Smooth muscle cell (in vitro differentiated cells): ENCODE results near the gene MFNG. TPM values are rescaled to one million over a fixed set of nuclear protein-coding genes. Genes with fewer than 3 reads are reported as not detected.

Experiments
- DNase-seq: peaks from one replicate; lab custom pipeline; 2025; ENCODE audit not compliant: unreplicated experiment; lab: John Stamatoyannopoulos, UW
- H2AFZ ChIP-seq: fragments of 200-600 bp; sonication (generic); 2 replicates; pipeline ENCODE4 v1.6.0; 2016; ENCODE audit warnings: antibody characterized with exemption, low read depth, mild to moderate bottlenecking
- H3F3A ChIP-seq: fragments of 200-600 bp; sonication (generic); 2 replicates; pipeline ENCODE4 v1.6.0; 2017; ENCODE audit warnings: antibody characterized with exemption, low read depth
- H3K27ac ChIP-seq: fragments of 200-600 bp; sonication (generic); 2 replicates; pipeline ENCODE4 v1.5.1; 2016; ENCODE audit warnings: low read depth, mild to moderate bottlenecking
- H3K27me3 ChIP-seq: fragments of 200-600 bp; sonication (generic); 2 replicates; pipeline ENCODE4 v1.6.1; 2016; ENCODE audit warnings: low read depth, mild to moderate bottlenecking
- H3K36me3 ChIP-seq: fragments of 200-600 bp; sonication (generic); 2 replicates; pipeline ENCODE4 v1.5.1; 2016; ENCODE audit warnings: low read depth
- H3K4me1 ChIP-seq: fragments of 200-600 bp; sonication (generic); 2 replicates; pipeline ENCODE4 v1.5.1; 2016; ENCODE audit warnings: low read depth
- H3K4me2 ChIP-seq: fragments of 200-600 bp; sonication (generic); 2 replicates; pipeline ENCODE4 v1.6.0; 2016; ENCODE audit warnings: mild to moderate bottlenecking
- H3K4me3 ChIP-seq: fragments of 200-600 bp; sonication (generic); 2 replicates; pipeline ENCODE4 v1.5.1; 2016; ENCODE audit warnings: mild to moderate bottlenecking
- H3K79me2 ChIP-seq: fragments of 200-600 bp; sonication (generic); 2 replicates; pipeline ENCODE4 v1.6.0; 2016; ENCODE audit warnings: low read depth, mild to moderate bottlenecking
- H3K9ac ChIP-seq: fragments of 200-600 bp; sonication (generic); 2 replicates; pipeline ENCODE4 v1.6.0; 2016; ENCODE audit warnings: low read depth
- H3K9me3 ChIP-seq: fragments of 200-600 bp; sonication (generic); replicated peaks from 2 replicates; pipeline ENCODE4 v1.5.1; 2016; ENCODE audit warnings: low read depth
- H4K20me1 ChIP-seq: fragments of 200-600 bp; sonication (generic); 2 replicates; pipeline ENCODE4 v1.6.0; 2016; ENCODE audit warnings: low read depth
- WGBS: methylation state at CpG from one replicate; pipeline ENCODE4 v1.1.7; 2016; ENCODE audit warnings: low lambda C conversion rate; 5-methylcytosine and 5-hydroxymethylcytosine counted together
- polyA plus RNA-seq: library from polyadenylated mRNA; unstranded; fragments of >200 nt; fragmentation: Nextera tagmentation; extraction: Ambion mirVana; gene quantifications from 2 replicates; pipeline ENCODE4 v1.2.1, GENCODE V29; 2016
- total RNA-seq: library from RNA; depleted of rRNA; stranded (reverse); fragments of >200 nt; gene quantifications from 2 replicates; pipeline ENCODE4 v1.2.3, GENCODE V29; 2014
- TF ChIP-seq, protein P1 (sequence below): fragments of 200-600 bp; sonication (generic); IDR thresholded peaks from 2 replicates; pipeline ENCODE4 v1.5.1; 2017; ENCODE audit warnings: borderline replicate concordance, mild to moderate bottlenecking, antibody characterized with exemption; ENCODE audit not compliant: insufficient read depth, poor library complexity, severe bottlenecking

MFNG gene
- total and polyA plus RNA-seq, 2 experiments from 2014 or later, result 0.40 TPM; not detected in 1

DNA sequence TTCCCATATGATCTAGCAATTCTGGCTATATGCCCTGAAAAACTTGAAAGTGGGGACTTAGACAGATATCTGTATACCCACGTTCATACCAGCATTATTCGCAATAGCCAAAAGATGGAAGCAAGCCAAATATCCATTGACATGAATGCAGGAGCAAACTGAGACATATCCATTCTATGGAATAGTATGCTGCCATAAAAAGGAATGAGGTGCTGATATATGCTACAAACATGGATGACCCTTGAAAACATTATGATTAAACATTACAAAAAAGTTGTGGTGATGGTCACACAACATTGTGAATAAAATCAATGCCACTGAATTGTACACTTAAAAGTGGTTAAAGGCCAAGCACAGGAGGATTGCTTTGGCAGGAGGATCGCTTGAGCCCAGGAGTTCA lies 25.5 kb downstream of the MFNG start:
- peaks cover 10% of the 10 kb centered on the region for H3K4me1 ChIP-seq
- H3K79me2 ChIP-seq, result no peaks in the 10 kb centered on the region
- peaks cover 6% of the 10 kb centered on the region for H3K27me3 ChIP-seq
- no peak overlapping the region for H2AFZ ChIP-seq
- H3K36me3 ChIP-seq, result no peaks in the 10 kb centered on the region
- no peaks in the 10 kb centered on the region for H3F3A ChIP-seq
- no peak overlapping the region for H3K4me2 ChIP-seq
- TF ChIP-seq, protein P1, sequence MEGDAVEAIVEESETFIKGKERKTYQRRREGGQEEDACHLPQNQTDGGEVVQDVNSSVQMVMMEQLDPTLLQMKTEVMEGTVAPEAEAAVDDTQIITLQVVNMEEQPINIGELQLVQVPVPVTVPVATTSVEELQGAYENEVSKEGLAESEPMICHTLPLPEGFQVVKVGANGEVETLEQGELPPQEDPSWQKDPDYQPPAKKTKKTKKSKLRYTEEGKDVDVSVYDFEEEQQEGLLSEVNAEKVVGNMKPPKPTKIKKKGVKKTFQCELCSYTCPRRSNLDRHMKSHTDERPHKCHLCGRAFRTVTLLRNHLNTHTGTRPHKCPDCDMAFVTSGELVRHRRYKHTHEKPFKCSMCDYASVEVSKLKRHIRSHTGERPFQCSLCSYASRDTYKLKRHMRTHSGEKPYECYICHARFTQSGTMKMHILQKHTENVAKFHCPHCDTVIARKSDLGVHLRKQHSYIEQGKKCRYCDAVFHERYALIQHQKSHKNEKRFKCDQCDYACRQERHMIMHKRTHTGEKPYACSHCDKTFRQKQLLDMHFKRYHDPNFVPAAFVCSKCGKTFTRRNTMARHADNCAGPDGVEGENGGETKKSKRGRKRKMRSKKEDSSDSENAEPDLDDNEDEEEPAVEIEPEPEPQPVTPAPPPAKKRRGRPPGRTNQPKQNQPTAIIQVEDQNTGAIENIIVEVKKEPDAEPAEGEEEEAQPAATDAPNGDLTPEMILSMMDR, result no peak
- WGBS, result 83% methylated on average over 3 of the region's 3 CpGs
- no peaks in the 10 kb centered on the region for H3K9me3 ChIP-seq
- no peak for DNase-seq
- H3K27ac ChIP-seq, result no peak overlapping the region
- H4K20me1 ChIP-seq, result no peaks in the 10 kb centered on the region
- no peak overlapping the region for H3K9ac ChIP-seq
- H3K4me3 ChIP-seq, result no peak overlapping the region

DNA sequence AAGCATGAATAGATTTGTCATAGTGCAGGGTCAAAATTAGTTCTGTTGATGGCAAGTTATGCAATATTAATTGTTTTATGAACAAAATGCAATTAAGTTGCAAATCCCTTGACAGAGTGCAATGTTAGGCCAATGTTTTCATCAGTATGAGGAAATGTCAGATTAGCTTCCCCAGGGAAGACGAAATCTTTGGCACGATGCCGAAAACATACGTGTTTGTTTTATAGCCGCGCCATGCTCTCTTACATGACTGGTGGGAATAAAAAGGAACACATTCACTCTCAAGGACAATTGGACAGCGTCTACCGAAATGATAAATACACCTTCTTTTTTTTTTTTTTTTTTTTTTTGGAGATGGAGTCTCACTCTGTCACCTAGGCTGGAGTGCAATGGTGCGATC lies 27.0 kb downstream of the MFNG start:
- DNase-seq, result no peak
- no peaks in the 10 kb centered on the region for H4K20me1 ChIP-seq
- H3K9ac ChIP-seq, result no peak overlapping the region
- no peak overlapping the region for H3K27ac ChIP-seq
- no peaks in the 10 kb centered on the region for H3K9me3 ChIP-seq
- H2AFZ ChIP-seq, result no peak overlapping the region
- TF ChIP-seq, protein P1, result no peak
- H3K4me1 ChIP-seq, result peaks cover 15% of the 10 kb centered on the region
- no peak overlapping the region for H3K4me3 ChIP-seq
- no peak overlapping the region for H3K4me2 ChIP-seq
- peaks cover 6% of the 10 kb centered on the region for H3F3A ChIP-seq
- 89% methylated on average over 9 of the region's 9 CpGs for WGBS
- H3K79me2 ChIP-seq, result no peaks in the 10 kb centered on the region
- no peaks in the 10 kb centered on the region for H3K36me3 ChIP-seq
- peaks cover 6% of the 10 kb centered on the region for H3K27me3 ChIP-seq

DNA sequence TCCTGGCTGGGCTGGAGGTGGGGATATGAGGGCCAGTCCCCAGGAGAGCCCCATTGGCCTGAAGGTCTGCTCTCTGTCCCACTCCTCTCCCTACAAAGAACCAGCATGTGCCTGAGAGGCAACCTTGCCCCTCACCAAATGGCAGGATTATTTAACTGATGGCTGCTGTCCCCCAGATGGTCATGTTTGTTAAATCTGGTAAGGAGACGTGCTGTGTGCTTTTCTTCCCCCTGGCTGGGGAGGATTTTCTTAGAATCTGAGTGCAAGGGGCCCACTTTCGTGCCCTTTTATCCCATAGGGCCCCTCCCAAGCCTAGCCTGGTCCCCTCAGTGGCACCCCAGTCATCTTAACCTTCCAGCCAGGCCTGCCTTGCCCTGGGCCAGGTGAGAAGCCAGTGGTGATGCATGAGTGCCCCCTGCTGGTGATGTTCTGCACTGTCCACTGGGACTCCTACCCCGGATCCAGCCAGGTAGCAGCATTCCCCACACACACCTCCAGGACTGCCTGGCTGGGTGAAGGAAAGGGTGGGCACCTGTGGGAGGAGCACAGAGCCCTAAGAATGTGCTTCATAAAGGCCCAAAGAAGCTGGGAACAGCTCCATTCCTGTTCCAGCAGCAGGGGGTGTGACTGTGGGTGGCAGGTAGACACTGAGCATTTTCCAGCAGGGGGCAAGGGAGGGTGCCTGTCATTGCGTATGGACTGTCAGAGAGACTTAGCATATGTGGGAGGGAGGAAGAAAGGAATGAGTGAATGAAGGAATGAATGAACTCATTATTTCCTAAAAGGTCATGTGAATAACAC lies 28.9 kb downstream of the MFNG start:
- Histone ChIP-seq H3K27ac (no peak overlapping the region), H3F3A (peaks cover 6% of the 10 kb centered on the region), H3K4me3 (no peak overlapping the region), H2AFZ (no peak overlapping the region), H3K4me1 (peaks cover 15% of the 10 kb centered on the region), H3K79me2 (no peaks in the 10 kb centered on the region), H3K27me3 (peaks cover 6% of the 10 kb centered on the region), H3K36me3 (no peaks in the 10 kb centered on the region), H3K9me3 (no peaks in the 10 kb centered on the region), H4K20me1 (no peaks in the 10 kb centered on the region), H3K9ac (no peak overlapping the region), H3K4me2 (no peak overlapping the region)
- TF ChIP-seq, protein P1, result peak; percentile 99
- DNase-seq, result peak; percentile 40
- WGBS, result 33% methylated on average over 4 of the region's 4 CpGs

DNA sequence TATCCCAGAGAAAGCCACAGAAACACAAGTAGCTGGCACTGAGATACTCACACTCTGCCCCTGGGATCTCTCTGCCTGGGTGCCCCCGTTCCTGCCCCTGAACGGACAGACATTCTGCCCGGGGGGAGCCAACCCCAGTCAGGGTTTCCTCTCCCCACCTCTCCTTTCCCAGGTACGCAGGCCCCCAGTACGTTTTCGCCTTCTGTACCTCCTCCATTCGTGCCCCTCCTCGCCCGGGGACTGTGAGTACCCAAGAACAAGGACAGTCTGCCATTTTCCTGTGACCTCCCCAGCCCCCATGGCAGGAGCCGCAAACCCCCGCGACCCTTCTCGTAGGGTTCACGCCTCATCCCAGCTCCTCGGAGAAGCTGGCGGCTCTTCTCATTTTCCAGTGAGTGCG lies 29.8 kb downstream of the MFNG start:
- Histone ChIP-seq H3K9me3 (no peaks in the 10 kb centered on the region), H3K9ac (no peak overlapping the region), H3K27me3 (peaks cover 6% of the 10 kb centered on the region), H2AFZ (no peak overlapping the region), H3K27ac (no peak overlapping the region), H3K79me2 (no peaks in the 10 kb centered on the region), H4K20me1 (no peaks in the 10 kb centered on the region), H3K4me3 (no peak overlapping the region), H3K36me3 (no peaks in the 10 kb centered on the region), H3K4me2 (peak overlapping the region; percentile 76), H3F3A (peaks cover 6% of the 10 kb centered on the region), H3K4me1 (peaks cover 15% of the 10 kb centered on the region)
- no peak for DNase-seq
- TF ChIP-seq, protein P1, result no peak
- 91% methylated on average over 17 of the region's 17 CpGs for WGBS
